ENCODE measurements around the gene ZNF629.
A peak's percentile ranks its signal among the peaks of the same experiment; 100 is the strongest.

ZNF629 gene

GRCh38 chr16:30793508-30794069 is 6.6 kb upstream of the ZNF629 start:
- in situ Hi-C loops (cut with HindIII; ENCODE audit: low pct_ligation_motif_present, low sequenced_read_pairs), result loop anchor here (25.0 kb wide), 1 partner anchor 94 kb away; the partner anchor contains the start of genes BCL7C and CTF1
- TF ChIP-seq CTCF (IDR thresholded peaks at IDR 0.05; ENCODE audit: low read depth, low read length, missing control alignments), result no peak
- Histone ChIP-seq H3K27ac (no peak overlapping the region), H3K4me3 (ENCODE audit: low read depth, low read length) (no peak overlapping the region), H3K36me3 (replicated peaks) (no peaks in the 10 kb centered on the region), H3K27me3 (replicated peaks) (no peaks in the 10 kb centered on the region)
- DNase-seq, result no peak

- H3K27ac ChIP-seq, result peak overlapping the region; percentile 81
- peaks cover 13% of the 10 kb centered on the region for H3K36me3 ChIP-seq (replicated peaks)
- H3K4me3 ChIP-seq (ENCODE audit: low read depth, low read length), result peak overlapping the region; percentile 92
- peak; percentile 2 for TF ChIP-seq CTCF (IDR thresholded peaks at IDR 0.05; ENCODE audit: low read depth, low read length, missing control alignments)
- H3K27me3 ChIP-seq (replicated peaks), result no peaks in the 10 kb centered on the region
- no peak for DNase-seq
- in situ Hi-C loops (cut with HindIII; ENCODE audit: low pct_ligation_motif_present, low sequenced_read_pairs), result loop anchor here (25.0 kb wide), 1 partner anchor 100 kb away; the partner anchor contains the start of genes BCL7C and CTF1
Observed at GRCh38 chr16:30787613-30788378, 791 bp upstream of the ZNF629 start.

- H3K27ac ChIP-seq, result peak overlapping the region; percentile 81
- peak; percentile 77 for DNase-seq
Observed at GRCh38 chr16:30786115-30786935, 680 bp downstream of the ZNF629 start.

GRCh38 chr16:30785126-30786106 is 1.6 kb downstream of the ZNF629 start:
- in situ Hi-C loops (cut with HindIII; ENCODE audit: low pct_ligation_motif_present, low sequenced_read_pairs), result loop anchor here (25.0 kb wide), 1 partner anchor 102 kb away; the partner anchor contains the start of genes BCL7C and CTF1
- Histone ChIP-seq H3K4me3 (ENCODE audit: low read depth, low read length) (peak overlapping the region; percentile 92), H3K27me3 (replicated peaks) (no peaks in the 10 kb centered on the region), H3K36me3 (replicated peaks) (peaks cover 24% of the 10 kb centered on the region), H3K27ac (peak overlapping the region; percentile 81)
- DNase-seq, result no peak
- TF ChIP-seq CTCF (IDR thresholded peaks at IDR 0.05; ENCODE audit: low read depth, low read length, missing control alignments), result no peak

More at GRCh38 chr16:30786115-30786935, 680 bp downstream of the ZNF629 start:
- Histone ChIP-seq H3K27me3 (replicated peaks) (no peaks in the 10 kb centered on the region), H3K36me3 (replicated peaks) (peaks cover 24% of the 10 kb centered on the region), H3K4me3 (ENCODE audit: low read depth, low read length) (peak overlapping the region; percentile 92)
- in situ Hi-C loops (cut with HindIII; ENCODE audit: low pct_ligation_motif_present, low sequenced_read_pairs), result loop anchor here (25.0 kb wide), 1 partner anchor 101 kb away; the partner anchor contains the start of genes BCL7C and CTF1
- no peak for TF ChIP-seq CTCF (IDR thresholded peaks at IDR 0.05; ENCODE audit: low read depth, low read length, missing control alignments)

DNA sequence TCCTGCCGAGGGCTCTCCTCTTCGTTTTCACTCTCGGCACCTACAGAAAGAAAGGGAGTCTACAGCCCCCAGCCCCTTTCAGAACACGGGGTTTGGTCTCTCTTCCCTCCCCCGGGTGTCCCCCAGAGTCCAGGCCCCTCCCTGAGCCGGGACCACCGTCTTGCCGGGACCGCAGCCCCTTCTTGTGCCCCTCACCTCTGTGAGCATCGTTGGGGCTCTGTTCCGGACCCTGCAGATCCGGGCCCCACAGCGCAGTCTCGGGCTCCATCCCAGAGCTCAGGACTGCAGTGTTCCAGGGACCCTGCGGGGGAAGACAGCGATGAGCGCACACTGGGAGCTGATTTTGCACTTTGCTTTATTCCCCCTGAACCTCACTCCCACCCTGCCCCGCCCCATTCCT is 2.8 kb downstream of the ZNF629 start:
- no peak for TF ChIP-seq CTCF (IDR thresholded peaks at IDR 0.05; ENCODE audit: low read depth, low read length, missing control alignments)
- Histone ChIP-seq H3K4me3 (ENCODE audit: low read depth, low read length) (no peak overlapping the region), H3K27me3 (replicated peaks) (no peaks in the 10 kb centered on the region), H3K36me3 (replicated peaks) (peaks cover 24% of the 10 kb centered on the region), H3K27ac (no peak overlapping the region)
- in situ Hi-C loops (cut with HindIII; ENCODE audit: low pct_ligation_motif_present, low sequenced_read_pairs), result loop anchor here (25.0 kb wide), 1 partner anchor 103 kb away; the partner anchor contains the start of genes BCL7C and CTF1
- DNase-seq, result no peak

Measured in brain microvascular endothelial cell (primary cell).